ENCODE measurements around the gene BEAN1.

DNA sequence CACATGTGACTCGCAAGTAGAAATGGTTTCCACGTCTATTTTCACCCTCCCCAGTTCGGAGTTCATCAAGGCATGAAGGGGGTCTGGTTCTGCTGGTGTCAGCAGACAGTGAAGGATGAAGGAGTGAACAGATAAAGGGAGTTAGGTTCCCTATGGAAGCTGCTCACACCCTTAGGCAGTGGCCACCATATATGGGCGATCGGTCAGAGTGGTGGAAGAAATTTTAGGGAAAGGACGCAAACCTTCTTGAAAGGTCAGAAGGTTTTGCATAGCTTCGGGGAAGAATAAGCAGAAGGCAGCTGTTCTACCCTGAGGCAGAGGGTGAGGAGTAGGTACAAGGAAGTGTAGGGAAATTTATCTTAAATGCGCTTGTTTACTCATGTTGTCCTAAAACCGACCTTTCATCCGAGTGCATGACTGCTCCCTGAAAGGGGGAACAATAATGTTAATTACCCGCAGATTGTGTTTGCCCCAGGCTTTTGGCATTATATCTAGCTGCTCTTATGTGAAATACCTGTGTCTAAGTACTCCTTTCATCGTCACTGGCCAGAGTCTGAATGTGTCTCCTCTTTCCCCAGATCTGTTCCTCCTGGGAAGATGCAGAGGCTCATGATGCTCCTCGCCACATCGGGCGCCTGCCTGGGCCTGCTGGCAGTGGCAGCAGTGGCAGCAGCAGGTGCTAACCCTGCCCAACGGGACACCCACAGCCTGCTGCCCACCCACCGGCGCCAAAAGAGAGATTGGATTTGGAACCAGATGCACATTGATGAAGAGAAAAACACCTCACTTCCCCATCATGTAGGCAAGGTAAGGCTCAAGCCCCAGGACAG is 48.1 kb upstream of the BEAN1 start:
- TF ChIP-seq ZNF384 (IDR thresholded peaks at IDR 0.05; ENCODE audit: low read depth, low read length) (no peak), SRSF7 (optimal IDR thresholded peaks at IDR 0.05; ENCODE audit: low read depth, low read length) (no peak), ZNF695 (CRISPR knock-in tag; IDR thresholded peaks at IDR 0.05) (no peak), SP1 (CRISPR knock-in tag; IDR thresholded peaks at IDR 0.05) (no peak), UBTF (IDR thresholded peaks at IDR 0.05; ENCODE audit: borderline replicate concordance in 1 of 2, low read depth in 2 of 2, low read length in 2 of 2) (no peak), NFYB (IDR thresholded peaks at IDR 0.05; ENCODE audit: extremely low read depth, insufficient read length) (no peak), ZNF589 (CRISPR knock-in tag; IDR thresholded peaks at IDR 0.05; ENCODE audit: low read depth) (no peak)

All from K562 (cell line).